ENCODE measurements around the gene TNFRSF8. TPM values are rescaled to one million over a fixed set of nuclear protein-coding genes. Genes with fewer than 3 reads are reported as not detected.
A peak's percentile ranks its signal among the peaks of the same experiment; 100 is the strongest.

TNFRSF8 gene
- total and polyA plus RNA-seq, 8 donors: 0.11 to 2.8 (median 0.21) TPM

GRCh38 chr1:12177999-12178441 lies 114.9 kb downstream of the TNFRSF8 start:
- H3K27ac ChIP-seq: peak overlapping the region; percentile 72 to 94
- no peaks in the 10 kb centered on the region for H3K27me3 ChIP-seq
- H3K4me1 ChIP-seq: peaks cover 61 to 100% of the 10 kb centered on the region in 2 donors
- H3K4me3 ChIP-seq: no peak overlapping the region
- peaks cover 0 to 18% of the 10 kb centered on the region in 2 donors for H3K36me3 ChIP-seq
- H3K9me3 ChIP-seq: no peaks in the 10 kb centered on the region
- DNase-seq: peak in 3 of 4 donors; percentile 71 to 89 (median 79)
- peak; percentile 3 for ATAC-seq
- no peak for TF ChIP-seq CTCF (IDR thresholded peaks at IDR 0.05)
- intact Hi-C loops (cut with DNase I): no loop called here

GRCh38 chr1:12178511-12178910 lies 115.4 kb downstream of the TNFRSF8 start:
- Histone ChIP-seq H3K27me3 (no peaks in the 10 kb centered on the region), H3K9me3 (no peaks in the 10 kb centered on the region), H3K4me1 (peaks cover 56 to 100% of the 10 kb centered on the region in 2 donors), H3K36me3 (peaks cover 0 to 18% of the 10 kb centered on the region in 2 donors), H3K4me3 (no peak overlapping the region), H3K27ac (peak overlapping the region; percentile 72 to 94)
- intact Hi-C loops (cut with DNase I): no loop called here
- TF ChIP-seq CTCF (IDR thresholded peaks at IDR 0.05): no peak
- peak in 1 of 4 donors; percentile 67 for DNase-seq
- ATAC-seq: no peak

GRCh38 chr1:12179111-12179519 lies 116.0 kb downstream of the TNFRSF8 start:
- peak; percentile 4 for ATAC-seq
- intact Hi-C loops (cut with DNase I): no loop called here
- H3K4me3 ChIP-seq: no peak overlapping the region
- no peak for TF ChIP-seq CTCF (IDR thresholded peaks at IDR 0.05)
- DNase-seq: peak in 2 of 4 donors; percentile 49 to 84
- H3K4me1 ChIP-seq: peaks cover 59 to 100% of the 10 kb centered on the region in 2 donors
- no peaks in the 10 kb centered on the region for H3K27me3 ChIP-seq
- no peaks in the 10 kb centered on the region for H3K9me3 ChIP-seq
- H3K27ac ChIP-seq: peak overlapping the region; percentile 72 to 94
- peaks cover 0 to 18% of the 10 kb centered on the region in 2 donors for H3K36me3 ChIP-seq

- TF ChIP-seq CTCF (IDR thresholded peaks at IDR 0.05): no peak
- peaks cover 0 to 18% of the 10 kb centered on the region in 2 donors for H3K36me3 ChIP-seq
- H3K27me3 ChIP-seq: no peaks in the 10 kb centered on the region
- intact Hi-C loops (cut with DNase I): no loop called here
- peak overlapping the region; percentile 72 to 94 for H3K27ac ChIP-seq
- H3K4me1 ChIP-seq: peaks cover 59 to 100% of the 10 kb centered on the region in 2 donors
- DNase-seq: peak in 1 of 4 donors; percentile 10
- H3K9me3 ChIP-seq: no peaks in the 10 kb centered on the region
- peak overlapping the region in 1 of 2 donors; percentile 11 for H3K4me3 ChIP-seq
- no peak for ATAC-seq
Measured at GRCh38 chr1:12179676-12180075, 116.6 kb downstream of the TNFRSF8 start.

GRCh38 chr1:12180315-12180714 lies 117.2 kb downstream of the TNFRSF8 start:
- Histone ChIP-seq H3K4me1 (peaks cover 60 to 100% of the 10 kb centered on the region in 2 donors), H3K27me3 (no peaks in the 10 kb centered on the region), H3K9me3 (no peaks in the 10 kb centered on the region), H3K27ac (peak overlapping the region; percentile 72 to 94), H3K36me3 (peaks cover 0 to 18% of the 10 kb centered on the region in 2 donors), H3K4me3 (peak overlapping the region in 1 of 2 donors; percentile 11)
- TF ChIP-seq CTCF (IDR thresholded peaks at IDR 0.05): no peak
- intact Hi-C loops (cut with DNase I): no loop called here
- peak in 2 of 4 donors; percentile 92 to 93 for DNase-seq
- ATAC-seq: peak; percentile 77
